HCT116 (cell line): ENCODE data around the gene SRSF2. TPM values are rescaled to one million over a fixed set of nuclear protein-coding genes. Genes with fewer than 3 reads are reported as not detected.

Experiments
- ATAC-seq: fragments of 200-7000 bp; cut with Tn5 transposase; 2 replicates; pipeline ENCODE4 v1.9.1; 2020; ENCODE audit warnings: mild to moderate bottlenecking, moderate library complexity
- BruUV-seq: library from RNA; stranded (reverse); fragments of 400-500 nt; replicated peaks from 2 replicates; lab custom pipeline; 2021; lab: Mats Ljungman, UMichigan
- CTCF ChIA-PET: fragments of 300-600 bp; sonication (Branson Sonifier 250); formaldehyde crosslinking; loops from one replicate; lab custom pipeline; 2021; ENCODE audit warnings: antibody characterized with exemption; lab: Charles Lee
- POLR2A ChIA-PET: fragments of 300-600, 350-600 bp; sonication (Branson Sonifier 250); formaldehyde crosslinking; loops from one replicate; lab custom pipeline; 2021; ENCODE audit warnings: antibody characterized with exemption; lab: Charles Lee
- RAD21 ChIA-PET, 2 experiments: fragments of 300-600 bp; sonication (Branson Sonifier 250); formaldehyde crosslinking; loops; one replicate each; lab custom pipeline; 2023; ENCODE audit warnings: low total read pairs in 2 of 2; ENCODE audit not compliant: uncharacterized antibody in 2 of 2, unreplicated experiment in 2 of 2, low non-redundant PET in 1 of 2; lab: Charles Lee
- DNase-seq: peaks from one replicate; pipeline ENCODE4 v3.0.0-alpha.2; 2010; ENCODE audit warnings: low read depth, low spot score
- H2AFZ ChIP-seq: fragments of 200-600 bp; shearing (Covaris generic), sonication (generic); 2 replicates; pipeline ENCODE4 v1.6.1; 2017; ENCODE audit warnings: low read depth, mixed run types, mixed read lengths, antibody characterized with exemption, low read length; ENCODE audit not compliant: poor library complexity, severe bottlenecking
- H3K27ac ChIP-seq: 2 replicates; pipeline ENCODE4 v1.5.1; 2012; ENCODE audit warnings: low read depth, low read length
- H3K27me3 ChIP-seq: fragments of 200-600 bp; sonication (generic); 2 replicates; pipeline ENCODE4 v1.6.1; 2016; ENCODE audit warnings: mixed run types, low read length, mixed read lengths; ENCODE audit not compliant: insufficient read depth
- H3K36me3 ChIP-seq, 2 experiments: fragments of 200-500 bp in 1 of 2; fragments of 200-600 bp in 1 of 2; sonication (Bioruptor generic) in 1 of 2; sonication (generic) in 1 of 2; 2 replicates each; pipeline versions ENCODE4 v1.5.1 to v1.6.1; 2014 to 2016; ENCODE audit warnings: low read length in 2 of 2, inconsistent platforms in 1 of 2, mixed read lengths in 1 of 2, mixed run types in 1 of 2; ENCODE audit not compliant: insufficient read depth in 2 of 2, control insufficient read depth in 1 of 2
- H3K4me1 ChIP-seq, 2 experiments: fragments of 200-600 bp in 1 of 2; sonication (generic) in 1 of 2; 2 replicates each; pipeline versions ENCODE4 v1.5.1 to v1.6.1; 2012 to 2017; ENCODE audit warnings: low read length in 2 of 2, inconsistent platforms in 1 of 2, mild to moderate bottlenecking in 1 of 2, mixed read lengths in 1 of 2, mixed run types in 1 of 2, moderate library complexity in 1 of 2; ENCODE audit not compliant: insufficient read depth in 2 of 2, control insufficient read depth in 1 of 2
- H3K4me2 ChIP-seq: fragments of 200-600 bp; sonication (generic); 2 replicates; pipeline ENCODE4 v1.6.1; 2017; ENCODE audit warnings: mixed run types, low read length, mixed read lengths
- H3K4me3 ChIP-seq, 2 experiments: fragments of 200-600 bp in 1 of 2; sonication (generic) in 1 of 2; replicated peaks in 1 of 2; 2 replicates each; pipeline ENCODE4 v1.5.1; 2011 to 2016; ENCODE audit warnings: low read length in 2 of 2, control low read depth in 1 of 2, low read depth in 1 of 2, mild to moderate bottlenecking in 1 of 2, mixed read lengths in 1 of 2, mixed run types in 1 of 2
- H3K79me2 ChIP-seq: fragments of 200-600 bp; sonication (generic); 2 replicates; pipeline ENCODE4 v1.6.1; 2017; ENCODE audit warnings: mild to moderate bottlenecking, mixed run types, low read length, moderate library complexity, mixed read lengths; ENCODE audit not compliant: insufficient read depth
- H3K9ac ChIP-seq: fragments of 200-600 bp; sonication (generic); 2 replicates; pipeline ENCODE4 v1.6.1; 2016; ENCODE audit warnings: low read length, mixed read lengths
- H3K9me2 ChIP-seq: fragments of 200-600 bp; sonication (generic), shearing (Covaris generic); 2 replicates; pipeline ENCODE4 v1.6.1; 2017; ENCODE audit warnings: mixed run types, mild to moderate bottlenecking, moderate library complexity; ENCODE audit not compliant: insufficient read depth
- H3K9me3 ChIP-seq, 2 experiments: fragments of 200-500 bp in 1 of 2; fragments of 200-600 bp in 1 of 2; sonication (Bioruptor generic) in 1 of 2; sonication (generic) in 1 of 2; 2 replicates each; pipeline ENCODE4 v1.6.1; 2014 to 2017; ENCODE audit warnings: low read length in 2 of 2, mixed read lengths in 2 of 2, inconsistent platforms in 1 of 2, low read depth in 1 of 2, mild to moderate bottlenecking in 1 of 2, mixed run types in 1 of 2, moderate library complexity in 1 of 2; ENCODE audit not compliant: control insufficient read depth in 1 of 2, insufficient read depth in 1 of 2
- H4K20me1 ChIP-seq: fragments of 200-600 bp; sonication (generic), shearing (Covaris generic); 2 replicates; pipeline ENCODE4 v1.6.1; 2017; ENCODE audit warnings: mixed run types, mild to moderate bottlenecking, moderate library complexity; ENCODE audit not compliant: insufficient read depth
- CBX3 ChIP-seq: IDR thresholded peaks from 2 replicates; pipeline ENCODE4 v1.6.1; 2012; ENCODE audit warnings: low read depth
- CEBPB ChIP-seq: IDR thresholded peaks from 2 replicates; pipeline ENCODE4 v1.6.1; 2012; ENCODE audit warnings: low read depth
- CTCF ChIP-seq, 3 experiments: fragments of 200-600 bp in 1 of 3; sonication (generic) in 1 of 3; IDR thresholded peaks in 2 of 3; conservative IDR thresholded peaks in 1 of 3; 2 replicates each; pipeline ENCODE4 v1.5.1; 2012 to 2017; ENCODE audit warnings: low read depth in 2 of 3, low read length in 2 of 3, antibody characterized with exemption in 1 of 3, borderline replicate concordance in 1 of 3, control low read depth in 1 of 3, mild to moderate bottlenecking in 1 of 3, mixed read lengths in 1 of 3, mixed run types in 1 of 3, moderate library complexity in 1 of 3; ENCODE audit not compliant: insufficient read depth in 1 of 3
- EZH2phosphoT487 ChIP-seq: fragments of 200-600 bp; IDR thresholded peaks from 2 replicates; pipeline ENCODE4 v1.6.1; 2018; ENCODE audit warnings: antibody characterized with exemption, borderline replicate concordance
- JUND ChIP-seq: IDR thresholded peaks from 2 replicates; pipeline ENCODE4 v1.6.1; 2012
- MAX ChIP-seq: IDR thresholded peaks from 2 replicates; pipeline ENCODE4 v1.6.1; 2012
- RAD21 ChIP-seq: IDR thresholded peaks from 2 replicates; pipeline ENCODE4 v1.6.1; 2012; ENCODE audit warnings: low read depth, mild to moderate bottlenecking
- REST ChIP-seq: IDR thresholded peaks from 2 replicates; pipeline ENCODE4 v1.6.1; 2012; ENCODE audit warnings: low read depth
- SIN3A ChIP-seq: IDR thresholded peaks from 2 replicates; pipeline ENCODE4 v1.6.1; 2012; ENCODE audit warnings: low read depth
- YY1 ChIP-seq: IDR thresholded peaks from 2 replicates; pipeline ENCODE4 v1.6.1; 2011; ENCODE audit warnings: low read length, low read depth, moderate library complexity, mild to moderate bottlenecking; ENCODE audit not compliant: insufficient replicate concordance; ENCODE audit errors: extremely low read depth
- ZNF274 ChIP-seq: fragments of 200-500 bp; sonication (Bioruptor generic); IDR thresholded peaks from 2 replicates; pipeline ENCODE4 v1.6.1; 2014; ENCODE audit warnings: mild to moderate bottlenecking, low read depth, low read length, inconsistent platforms
- intact Hi-C: fragments of 100-400 bp; cut with micrococcal nuclease; formaldehyde crosslinking; loops from 2 replicates; pipeline ENCODE4 v1.10.0; 2022
- total RNA-seq: library from RNA; stranded (reverse); gene quantifications from one replicate; pipeline ENCODE4 v1.2.1, GENCODE V29; 2021; ENCODE audit not compliant: unreplicated experiment

Gene SRSF2
- total RNA-seq, 1 experiment from 2014 or later, result 422 TPM

- ChIA-PET POLR2A (interaction anchor here (2.0 kb wide), 1 partner anchor 18 kb away, joined by 5 read pairs; no protein-coding TSS in a partner anchor), CTCF (interaction anchor here (1.1 to 1.8 kb wide), 4 partner anchors 13 to 191 kb away, joined by 3 to 14 read pairs (median 4); partner anchors contain the start of gene PRCD), RAD21 (interaction anchor here in 1 of 2 experiments (0.6 kb wide), 1 partner anchor 14 kb away, joined by 4 read pairs; no protein-coding TSS in a partner anchor)
- Histone ChIP-seq H3K4me2 (no peak overlapping the region), H3K79me2 (peaks cover 24% of the 10 kb centered on the region), H3K36me3 (peaks cover 38 to 48% of the 10 kb centered on the region in 2 experiments), H3K27me3 (no peaks in the 10 kb centered on the region), H4K20me1 (peaks cover 4% of the 10 kb centered on the region; the same call in 1 of the 2 replicates), H3K27ac (no peak overlapping the region), H3K4me1 (peaks cover 14 to 21% of the 10 kb centered on the region in 2 experiments), H3K9me2 (no peaks in the 10 kb centered on the region), H3K9me3 (no peaks in the 10 kb centered on the region), H3K9ac (no peak overlapping the region), H3K4me3 (no peak overlapping the region), H2AFZ (no peak overlapping the region)
- no peak for TF ChIP-seq YY1
- TF ChIP-seq CTCF (IDR thresholded peaks at IDR 0.05 in 2 of 3, conservative IDR thresholded peaks at IDR 0.05 in 1 of 3; ENCODE audit: borderline replicate concordance in 1 of 3, insufficient read depth in 1 of 3, low read depth in 2 of 3, low read length in 2 of 3), result no peak
- no peak for TF ChIP-seq MAX
- no peak for TF ChIP-seq RAD21
- no peak for TF ChIP-seq SIN3A
- TF ChIP-seq ZNF274, result no peak
- no peak for TF ChIP-seq CBX3
- no peak for TF ChIP-seq CEBPB
- TF ChIP-seq JUND, result no peak
- no peak for TF ChIP-seq EZH2phosphoT487
- no peak for TF ChIP-seq REST
- ATAC-seq, result no peak
- no peak for DNase-seq
- intact Hi-C loops, result loop anchor here (1.0 kb wide), 1 partner anchor 191 kb away; no protein-coding TSS in a partner anchor
- no TSS peak for BruUV-seq
Measured at GRCh38 chr17:76714336-76714735, 22.8 kb downstream of the SRSF2 start.
